MM.1S (cell line): Measurements from ENCODE around the gene KSR1.

Experiments used
- DNase-seq: peaks from one replicate; pipeline ENCODE4 v3.0.0-alpha.2; 2015
- H2AFZ ChIP-seq: fragments of 300-600 bp; sonication (generic); 2 replicates; pipeline ENCODE4 v1.6.0; 2016; ENCODE audit warnings: antibody characterized with exemption, low read length
- H3F3A ChIP-seq: fragments of 300-600 bp; sonication (generic); 2 replicates; pipeline ENCODE4 v1.6.1; 2016; ENCODE audit warnings: mild to moderate bottlenecking, antibody characterized with exemption, low read length, moderate library complexity, mixed read lengths; ENCODE audit not compliant: insufficient read depth
- H3K27ac ChIP-seq: fragments of 300-600 bp; sonication (generic); 2 replicates; pipeline ENCODE4 v1.5.1; 2016; ENCODE audit warnings: mild to moderate bottlenecking, low read length
- H3K27me3 ChIP-seq: fragments of 300-600 bp; sonication (generic); replicated peaks from 2 replicates; pipeline ENCODE4 v1.6.0; 2016; ENCODE audit warnings: low read length; ENCODE audit not compliant: insufficient read depth
- H3K36me3 ChIP-seq: fragments of 300-600 bp; sonication (generic); replicated peaks from 2 replicates; pipeline ENCODE4 v1.6.1; 2016; ENCODE audit warnings: mild to moderate bottlenecking, low read length, mixed read lengths; ENCODE audit not compliant: insufficient read depth
- H3K4me1 ChIP-seq: fragments of 300-600 bp; sonication (generic); 2 replicates; pipeline ENCODE4 v1.6.1; 2016; ENCODE audit warnings: low read length, mixed read lengths
- H3K4me2 ChIP-seq: fragments of 300-600 bp; sonication (generic); 2 replicates; pipeline ENCODE4 v1.6.0; 2016; ENCODE audit warnings: low read depth, low read length
- H3K4me3 ChIP-seq: fragments of 300-600 bp; sonication (generic); 2 replicates; pipeline ENCODE4 v1.5.1; 2016; ENCODE audit warnings: low read length, mixed read lengths
- H3K79me2 ChIP-seq: fragments of 300-600 bp; sonication (generic); 2 replicates; pipeline ENCODE4 v1.6.1; 2016; ENCODE audit warnings: mixed run types, low read length, mixed read lengths
- H3K9ac ChIP-seq: fragments of 300-600 bp; sonication (generic); 2 replicates; pipeline ENCODE4 v1.6.1; 2016; ENCODE audit warnings: low read length, mixed read lengths
- H3K9me2 ChIP-seq: fragments of 300-600 bp; sonication (generic); replicated peaks from 2 replicates; pipeline ENCODE4 v1.6.1; 2016; ENCODE audit warnings: mild to moderate bottlenecking, low read length, mixed read lengths; ENCODE audit not compliant: insufficient read depth
- H3K9me3 ChIP-seq: fragments of 300-600 bp; sonication (generic); replicated peaks from 2 replicates; pipeline ENCODE4 v1.6.1; 2016; ENCODE audit warnings: mild to moderate bottlenecking, low read length, mixed read lengths; ENCODE audit not compliant: insufficient read depth
- H4K20me1 ChIP-seq: fragments of 300-600 bp; sonication (generic); 2 replicates; pipeline ENCODE4 v1.6.1; 2016; ENCODE audit warnings: mild to moderate bottlenecking, low read length, moderate library complexity, mixed read lengths; ENCODE audit not compliant: insufficient read depth
- CTCF ChIP-seq: fragments of 300-600 bp; sonication (generic); IDR thresholded peaks from 2 replicates; pipeline ENCODE4 v1.5.1; 2016; ENCODE audit warnings: antibody characterized with exemption, low read length, mixed read lengths
- EZH2 ChIP-seq: fragments of 300-600 bp; sonication (generic); optimal IDR thresholded peaks from 2 replicates; pipeline ENCODE3; 2017; ENCODE audit warnings: low read depth, mild to moderate bottlenecking, antibody characterized with exemption, low read length, mixed read lengths
- EZH2phosphoT487 ChIP-seq: fragments of 300-600 bp; sonication (generic); IDR thresholded peaks from 2 replicates; pipeline ENCODE4 v1.6.1; 2018; ENCODE audit warnings: antibody characterized with exemption, low read length

Gene KSR1

DNA sequence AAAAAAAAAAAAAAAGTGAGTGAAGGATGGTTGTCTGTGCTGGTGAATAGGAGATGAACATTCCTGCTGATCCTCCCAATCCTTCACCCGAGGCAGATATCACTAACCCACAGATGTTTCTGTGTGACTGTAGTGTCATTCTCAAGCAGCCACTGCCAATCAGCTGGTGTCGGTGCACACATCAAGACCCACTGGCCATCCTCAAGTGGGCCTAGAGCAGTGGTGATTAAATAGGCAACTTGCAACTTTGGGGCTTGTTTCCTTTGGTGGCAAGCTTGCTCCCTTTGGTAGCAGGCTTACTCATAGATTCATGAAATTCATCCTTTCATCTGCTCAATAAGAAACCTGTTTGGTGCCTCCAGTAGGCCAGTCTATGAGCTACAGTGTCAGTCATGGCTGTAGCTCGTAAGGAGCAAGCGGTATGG, 123.7 kb downstream of the KSR1 start:
- no peaks in the 10 kb centered on the region for H3K9me3 ChIP-seq
- TF ChIP-seq CTCF (no peak), EZH2phosphoT487 (no peak), EZH2 (no peak)
- no peaks in the 10 kb centered on the region for H4K20me1 ChIP-seq
- DNase-seq: no peak
- H3K27me3 ChIP-seq: no peaks in the 10 kb centered on the region
- H3K4me1 ChIP-seq: no peaks in the 10 kb centered on the region
- no peak overlapping the region for H3K4me3 ChIP-seq
- H3K36me3 ChIP-seq: no peaks in the 10 kb centered on the region
- no peak overlapping the region for H3K4me2 ChIP-seq
- no peak overlapping the region for H3K9ac ChIP-seq
- H3K27ac ChIP-seq: no peak overlapping the region
- no peak overlapping the region for H2AFZ ChIP-seq
- no peaks in the 10 kb centered on the region for H3K79me2 ChIP-seq
- H3F3A ChIP-seq: no peaks in the 10 kb centered on the region
- no peaks in the 10 kb centered on the region for H3K9me2 ChIP-seq

- no peaks in the 10 kb centered on the region for H3K9me2 ChIP-seq
- no peak overlapping the region for H3K27ac ChIP-seq
- H3K4me3 ChIP-seq: no peak overlapping the region
- H3K4me1 ChIP-seq: no peaks in the 10 kb centered on the region
- no peaks in the 10 kb centered on the region for H3K9me3 ChIP-seq
- H3K79me2 ChIP-seq: no peaks in the 10 kb centered on the region
- H3K36me3 ChIP-seq: no peaks in the 10 kb centered on the region
- TF ChIP-seq CTCF: no peak
- TF ChIP-seq EZH2phosphoT487: no peak
- no peak for TF ChIP-seq EZH2
- DNase-seq: no peak
- no peak overlapping the region for H3K9ac ChIP-seq
- no peaks in the 10 kb centered on the region for H3K27me3 ChIP-seq
- no peak overlapping the region for H3K4me2 ChIP-seq
- no peak overlapping the region for H2AFZ ChIP-seq
- no peaks in the 10 kb centered on the region for H3F3A ChIP-seq
- H4K20me1 ChIP-seq: no peaks in the 10 kb centered on the region
Observed at GRCh38 chr17:27581016-27581415, 124.8 kb downstream of the KSR1 start.

GRCh38 chr17:27582696-27583095, 126.4 kb downstream of the KSR1 start:
- TF ChIP-seq EZH2phosphoT487: no peak
- TF ChIP-seq CTCF: no peak
- TF ChIP-seq EZH2: no peak

More at GRCh38 chr17:27582696-27583095, 126.4 kb downstream of the KSR1 start:
- Histone ChIP-seq H3K27ac (no peak overlapping the region), H3K9me2 (no peaks in the 10 kb centered on the region), H4K20me1 (no peaks in the 10 kb centered on the region), H2AFZ (no peak overlapping the region), H3K4me3 (no peak overlapping the region), H3F3A (no peaks in the 10 kb centered on the region), H3K36me3 (no peaks in the 10 kb centered on the region), H3K79me2 (no peaks in the 10 kb centered on the region), H3K4me1 (no peaks in the 10 kb centered on the region), H3K9me3 (no peaks in the 10 kb centered on the region), H3K27me3 (no peaks in the 10 kb centered on the region), H3K4me2 (no peak overlapping the region), H3K9ac (no peak overlapping the region)
- DNase-seq: no peak
